SK-N-SH (cell line): ENCODE results near the gene PHF20. TPM values are rescaled to one million over a fixed set of nuclear protein-coding genes. Genes with fewer than 3 reads are reported as not detected.

Experiments
- CTCF ChIA-PET: fragments of 300-600, 350-600 bp; formaldehyde crosslinking; extraction: SDS; loops from one replicate; lab custom pipeline; 2021; lab: Yijun Ruan, JAX
- POLR2A ChIA-PET: fragments of 350-600 bp; sonication (Branson Sonifier 250); formaldehyde crosslinking; extraction: SDS; loops from one replicate; lab custom pipeline; 2020; ENCODE audit warnings: antibody characterized with exemption, inconsistent platforms; lab: Yijun Ruan, JAX
- DNase-seq: peaks from one replicate; pipeline ENCODE4 v3.0.0; 2012
- H2AFZ ChIP-seq: fragments of 200-600 bp; sonication (generic); 2 replicates; pipeline ENCODE4 v1.8.1; 2016; ENCODE audit warnings: antibody characterized with exemption, mild to moderate bottlenecking, low read depth
- H3F3A ChIP-seq: fragments of 200-600 bp; sonication (generic); replicated peaks from 2 replicates; pipeline ENCODE3; 2016; ENCODE audit warnings: antibody characterized with exemption, mild to moderate bottlenecking; ENCODE audit not compliant: insufficient read depth
- H3K27ac ChIP-seq, 2 experiments: fragments of 200-500 bp in 1 of 2; fragments of 200-600 bp in 1 of 2; sonication (Bioruptor generic) in 1 of 2; sonication (generic), shearing (Covaris generic) in 1 of 2; 2 replicates each; pipeline versions ENCODE4 v1.5.1 to v1.6.1; 2014 to 2016; ENCODE audit warnings: low read depth in 2 of 2, inconsistent platforms in 1 of 2, low read length in 1 of 2, mild to moderate bottlenecking in 1 of 2, mixed read lengths in 1 of 2
- H3K27me3 ChIP-seq: fragments of 200-600 bp; sonication (generic), shearing (Covaris generic); 2 replicates; pipeline ENCODE4 v1.6.1; 2016; ENCODE audit warnings: mixed run types; ENCODE audit not compliant: insufficient read depth
- H3K36me3 ChIP-seq, 2 experiments: fragments of 200-500 bp in 1 of 2; fragments of 200-600 bp in 1 of 2; sonication (Bioruptor generic) in 1 of 2; sonication (generic) in 1 of 2; replicated peaks in 1 of 2; 2 replicates each; pipeline versions ENCODE3 to v1.5.1; 2014 to 2016; ENCODE audit warnings: low read length in 1 of 2, mild to moderate bottlenecking in 1 of 2; ENCODE audit not compliant: insufficient read depth in 2 of 2, control insufficient read depth in 1 of 2
- H3K4me1 ChIP-seq, 2 experiments: fragments of 200-500 bp in 1 of 2; fragments of 200-600 bp in 1 of 2; sonication (Bioruptor generic) in 1 of 2; sonication (generic), shearing (Covaris generic) in 1 of 2; 2 replicates each; pipeline versions ENCODE4 v1.5.1 to v1.6.1; 2014 to 2016; ENCODE audit warnings: low read depth in 1 of 2, low read length in 1 of 2, mixed run types in 1 of 2; ENCODE audit not compliant: insufficient read depth in 2 of 2, control insufficient read depth in 1 of 2
- H3K4me2 ChIP-seq: fragments of 200-600 bp; sonication (generic), shearing (Covaris generic); 2 replicates; pipeline ENCODE4 v1.6.1; 2017; ENCODE audit warnings: mixed run types
- H3K4me3 ChIP-seq, 2 experiments: fragments of 200-500 bp in 1 of 2; fragments of 200-600 bp in 1 of 2; sonication (Bioruptor generic) in 1 of 2; sonication (generic), shearing (Covaris generic) in 1 of 2; 2 replicates each; pipeline versions ENCODE4 v1.5.1 to v1.8.1; 2014 to 2016; ENCODE audit warnings: low read depth in 2 of 2, inconsistent platforms in 1 of 2, low read length in 1 of 2, mild to moderate bottlenecking in 1 of 2, mixed read lengths in 1 of 2, moderate library complexity in 1 of 2
- H3K79me2 ChIP-seq: fragments of 200-600 bp; sonication (generic); 2 replicates; pipeline ENCODE4 v1.8.1; 2017; ENCODE audit warnings: mild to moderate bottlenecking; ENCODE audit not compliant: insufficient read depth
- H3K9ac ChIP-seq: fragments of 200-600 bp; sonication (generic); 2 replicates; pipeline ENCODE4 v1.6.1; 2017; ENCODE audit warnings: mixed run types
- H3K9me2 ChIP-seq: fragments of 200-600 bp; sonication (generic); 2 replicates; pipeline ENCODE4 v1.6.1; 2017; ENCODE audit warnings: mixed run types
- H3K9me3 ChIP-seq: fragments of 200-600 bp; sonication (generic); 2 replicates; pipeline ENCODE4 v1.6.1; 2017; ENCODE audit warnings: mixed run types, mild to moderate bottlenecking, moderate library complexity
- H4K20me1 ChIP-seq: fragments of 200-600 bp; sonication (generic); 2 replicates; pipeline ENCODE4 v1.6.1; 2017; ENCODE audit warnings: mild to moderate bottlenecking, mixed run types; ENCODE audit not compliant: insufficient read depth
- CHD2 ChIP-seq: fragments of 150-350 bp; IDR thresholded peaks from 2 replicates; pipeline ENCODE4 v1.6.1; 2018; ENCODE audit warnings: low read length; ENCODE audit not compliant: partially characterized antibody
- EP300 ChIP-seq, 2 experiments: IDR thresholded peaks; 2 replicates each; pipeline versions ENCODE4 v1.4.0 to v1.6.1; 2012; ENCODE audit warnings: borderline replicate concordance in 1 of 2, low read depth in 1 of 2, low read length in 1 of 2
- EZH2phosphoT487 ChIP-seq: fragments of 200-600 bp; sonication (generic); IDR thresholded peaks from 2 replicates; pipeline ENCODE4 v1.6.1; 2017; ENCODE audit warnings: low read depth, mixed run types, mild to moderate bottlenecking, antibody characterized with exemption, moderate library complexity, borderline replicate concordance
- NRF1 ChIP-seq: IDR thresholded peaks from 2 replicates; pipeline ENCODE4 v1.6.1; 2012; ENCODE audit warnings: low read depth, mild to moderate bottlenecking, low read length
- REST ChIP-seq: IDR thresholded peaks from 2 replicates; pipeline ENCODE4 v1.6.1; 2012; ENCODE audit warnings: mild to moderate bottlenecking, low read depth, low read length, moderate library complexity
- RFX5 ChIP-seq: IDR thresholded peaks from 2 replicates; pipeline ENCODE4 v1.6.1; 2012; ENCODE audit warnings: mild to moderate bottlenecking, improper control_type of control experiment, low read length
- TAF1 ChIP-seq: IDR thresholded peaks from 2 replicates; pipeline ENCODE4 v1.6.1; 2012; ENCODE audit warnings: low read depth, mild to moderate bottlenecking, low read length, moderate library complexity, borderline replicate concordance
- TCF12 ChIP-seq: IDR thresholded peaks from 2 replicates; pipeline ENCODE4 v1.4.0; 2012
- YY1 ChIP-seq: IDR thresholded peaks from 2 replicates; pipeline ENCODE4 v1.4.0; 2012; ENCODE audit warnings: low read depth, mild to moderate bottlenecking
- WGBS: methylation state at CpG from one replicate; pipeline ENCODE4 v1.1.6; 2017; ENCODE audit warnings: low lambda C conversion rate; 5-methylcytosine and 5-hydroxymethylcytosine counted together
- polyA plus RNA-seq, 3 experiments: library from polyadenylated mRNA; depleted of rRNA; stranded (reverse); fragments of >200 nt; gene quantifications; 2 replicates each; pipeline ENCODE4 v1.2.3, GENCODE V29; 2012
- TF ChIP-seq, protein P1 (sequence below): IDR thresholded peaks from 2 replicates; pipeline ENCODE4 v1.4.0; 2012; ENCODE audit warnings: low read depth, borderline replicate concordance

Gene PHF20
- polyA plus RNA-seq, 1 of the 3 experiments (the other 2 are of a cell fraction) = 23.8 TPM

- CTCF ChIA-PET = interaction anchor here (1.0 to 4.7 kb wide), 6 partner anchors 12 to 230 kb away, joined by 3 to 26 read pairs (median 8); partner anchors contain the start of gene SCAND1
- H3K27me3 ChIP-seq = no peaks in the 10 kb centered on the region; the same call in 1 of the 2 replicates
- no peak overlapping the region for H2AFZ ChIP-seq
Measured at GRCh38 chr20:35972462-35972861, 200.6 kb downstream of the PHF20 start.

GRCh38 chr20:35974256-35974655 is 202.4 kb downstream of the PHF20 start:
- POLR2A ChIA-PET = interaction anchor here (1.0 kb wide), 1 partner anchor 21 kb away, joined by 3 read pairs; no protein-coding TSS in a partner anchor
- no peaks in the 10 kb centered on the region for H4K20me1 ChIP-seq
- TF ChIP-seq REST (no peak), NRF1 (no peak), TAF1 (no peak), YY1 (no peak), RFX5 (peak; percentile 49; the same call in 1 of the 2 replicates), EZH2phosphoT487 (no peak), TCF12 (no peak)
- TF ChIP-seq, protein P1, sequence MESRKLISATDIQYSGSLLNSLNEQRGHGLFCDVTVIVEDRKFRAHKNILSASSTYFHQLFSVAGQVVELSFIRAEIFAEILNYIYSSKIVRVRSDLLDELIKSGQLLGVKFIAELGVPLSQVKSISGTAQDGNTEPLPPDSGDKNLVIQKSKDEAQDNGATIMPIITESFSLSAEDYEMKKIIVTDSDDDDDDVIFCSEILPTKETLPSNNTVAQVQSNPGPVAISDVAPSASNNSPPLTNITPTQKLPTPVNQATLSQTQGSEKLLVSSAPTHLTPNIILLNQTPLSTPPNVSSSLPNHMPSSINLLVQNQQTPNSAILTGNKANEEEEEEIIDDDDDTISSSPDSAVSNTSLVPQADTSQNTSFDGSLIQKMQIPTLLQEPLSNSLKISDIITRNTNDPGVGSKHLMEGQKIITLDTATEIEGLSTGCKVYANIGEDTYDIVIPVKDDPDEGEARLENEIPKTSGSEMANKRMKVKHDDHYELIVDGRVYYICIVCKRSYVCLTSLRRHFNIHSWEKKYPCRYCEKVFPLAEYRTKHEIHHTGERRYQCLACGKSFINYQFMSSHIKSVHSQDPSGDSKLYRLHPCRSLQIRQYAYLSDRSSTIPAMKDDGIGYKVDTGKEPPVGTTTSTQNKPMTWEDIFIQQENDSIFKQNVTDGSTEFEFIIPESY = no peak
- no peak overlapping the region for H3K27ac ChIP-seq
- DNase-seq = no peak
- H3K9me2 ChIP-seq = no peaks in the 10 kb centered on the region
- H3K27me3 ChIP-seq = no peaks in the 10 kb centered on the region
- no peaks in the 10 kb centered on the region for H3K9me3 ChIP-seq
- H3K4me3 ChIP-seq = no peak overlapping the region
- H3K36me3 ChIP-seq = no peaks in the 10 kb centered on the region
- peaks cover 0 to 2% of the 10 kb centered on the region in 2 experiments; a peak in 1 of 4 replicates for H3K4me1 ChIP-seq
- no peak overlapping the region for H3K4me2 ChIP-seq
- CTCF ChIA-PET = interaction anchor here (3.5 kb wide), 1 partner anchor 18 kb away, joined by 25 read pairs; no protein-coding TSS in a partner anchor
- no peak overlapping the region for H2AFZ ChIP-seq
- H3K79me2 ChIP-seq = no peaks in the 10 kb centered on the region
- no peak overlapping the region for H3K9ac ChIP-seq
- WGBS = 76% methylated on average over 4 of the region's 4 CpGs
- no peaks in the 10 kb centered on the region for H3F3A ChIP-seq

More at GRCh38 chr20:35972462-35972861, 200.6 kb downstream of the PHF20 start:
- H3K27ac ChIP-seq = peak overlapping the region in 1 of 2 experiments; percentile 75; a peak in 2 of 4 replicates
- H3K4me3 ChIP-seq = no peak overlapping the region
- H3F3A ChIP-seq = no peaks in the 10 kb centered on the region
- POLR2A ChIA-PET = no interaction called here
- H3K9me2 ChIP-seq = no peaks in the 10 kb centered on the region
- WGBS = 60% methylated on average over 4 of the region's 4 CpGs
- DNase-seq = peak; percentile 81
- H3K36me3 ChIP-seq = no peaks in the 10 kb centered on the region
- H3K4me2 ChIP-seq = no peak overlapping the region
- no peaks in the 10 kb centered on the region for H3K79me2 ChIP-seq
- TF ChIP-seq CHD2 (no peak), EP300 (IDR thresholded peaks at IDR 0.05; ENCODE audit: borderline replicate concordance in 1 of 2, low read depth in 1 of 2, low read length in 1 of 2) (0 out of 4 replicates have a peak, but pooled peaks of 1 of the 2 experiments have one; percentile 34)
- no peaks in the 10 kb centered on the region for H3K9me3 ChIP-seq
- no peak overlapping the region for H3K9ac ChIP-seq
- peaks cover 0 to 2% of the 10 kb centered on the region in 2 experiments; a peak in 1 of 4 replicates for H3K4me1 ChIP-seq
- H4K20me1 ChIP-seq = no peaks in the 10 kb centered on the region
